ENCODE results near the gene FMN1.

GRCh38 chr15:32880642-32881041, 313.9 kb downstream of the FMN1 start:
- TF ChIP-seq CTCF (IDR thresholded peaks at IDR 0.05), result no peak
- no peak for TF ChIP-seq EP300 (IDR thresholded peaks at IDR 0.05; ENCODE audit: low read depth)
- TF ChIP-seq POLR2A (IDR thresholded peaks at IDR 0.05), result no peak
- no peak for TF ChIP-seq POLR2AphosphoS5 (IDR thresholded peaks at IDR 0.05)

All from transverse colon (tissue), 4 donors.